Karpas-422 (cell line): ENCODE results near the gene FBXL14. TPM values are rescaled to one million over a fixed set of nuclear protein-coding genes. Genes with fewer than 3 reads are reported as not detected.

Source experiments
- DNase-seq: peaks from one replicate; pipeline ENCODE4 v3.0.0-alpha.2; 2015
- H2AFZ ChIP-seq: fragments of 200-600 bp; sonication (generic); 2 replicates; pipeline ENCODE4 v1.6.1; 2014; ENCODE audit warnings: antibody characterized with exemption, low read length, mixed read lengths
- H3K27ac ChIP-seq: fragments of 200-600 bp; sonication (generic); 2 replicates; pipeline ENCODE4 v1.5.1; 2014; ENCODE audit warnings: mild to moderate bottlenecking, low read length, moderate library complexity
- H3K27me3 ChIP-seq: fragments of 200-600 bp; sonication (generic); 2 replicates; pipeline ENCODE4 v1.6.1; 2014; ENCODE audit warnings: low read length, mixed read lengths
- H3K36me3 ChIP-seq: fragments of 200-600 bp; sonication (generic); 2 replicates; pipeline ENCODE4 v1.6.1; 2014; ENCODE audit warnings: low read length, mixed read lengths; ENCODE audit not compliant: insufficient read depth
- H3K4me1 ChIP-seq: fragments of 200-600 bp; sonication (generic); 2 replicates; pipeline ENCODE4 v1.6.1; 2014; ENCODE audit warnings: mild to moderate bottlenecking, low read length, mixed read lengths
- H3K4me2 ChIP-seq: fragments of 200-600 bp; sonication (generic); 2 replicates; pipeline ENCODE4 v1.6.1; 2014; ENCODE audit warnings: low read length, low read depth, mild to moderate bottlenecking; ENCODE audit not compliant: poor library complexity, severe bottlenecking
- H3K4me3 ChIP-seq: fragments of 200-600 bp; sonication (generic); 2 replicates; pipeline ENCODE4 v1.5.1; 2014; ENCODE audit warnings: mild to moderate bottlenecking, antibody characterized with exemption, low read length, mixed read lengths
- H3K79me2 ChIP-seq: fragments of 200-600 bp; sonication (generic); 2 replicates; pipeline ENCODE4 v1.6.1; 2014; ENCODE audit warnings: mild to moderate bottlenecking, low read length, mixed read lengths
- H3K9ac ChIP-seq: fragments of 200-600 bp; sonication (generic); 2 replicates; pipeline ENCODE4 v1.6.0; 2014; ENCODE audit warnings: low read length
- H3K9me2 ChIP-seq: fragments of 200-600 bp; sonication (generic), shearing (Covaris generic); replicated peaks from 2 replicates; pipeline ENCODE4 v1.6.0; 2014; ENCODE audit warnings: mild to moderate bottlenecking, low read length, moderate library complexity; ENCODE audit not compliant: insufficient read depth
- H3K9me3 ChIP-seq: fragments of 300-700, 200-600 bp; sonication (generic); 2 replicates; pipeline ENCODE4 v1.6.1; 2014; ENCODE audit warnings: low read length, mixed read lengths
- H4K20me1 ChIP-seq: fragments of 200-600 bp; sonication (generic); 2 replicates; pipeline ENCODE4 v1.6.1; 2014; ENCODE audit warnings: mild to moderate bottlenecking, antibody characterized with exemption, low read length, low read depth; ENCODE audit not compliant: insufficient read depth
- total RNA-seq: library from RNA; depleted of rRNA; stranded (reverse); fragments of >200 nt; shearing (Covaris generic); gene quantifications from 2 replicates; pipeline ENCODE4 v1.2.3, GENCODE V29; 2014; ENCODE audit warnings: low replicate concordance

Gene FBXL14
- total RNA-seq, 1 experiment from 2014 or later: 29.0 TPM

GRCh38 chr12:1529862-1530591, 64.4 kb downstream of the FBXL14 start:
- no peak overlapping the region; the same call in 1 of the 2 replicates for H3K4me3 ChIP-seq
- peaks cover 43% of the 10 kb centered on the region for H3K4me1 ChIP-seq
- no peak overlapping the region for H2AFZ ChIP-seq
- H3K79me2 ChIP-seq: no peaks in the 10 kb centered on the region
- no peaks in the 10 kb centered on the region for H4K20me1 ChIP-seq
- H3K27me3 ChIP-seq: no peaks in the 10 kb centered on the region
- no peak for DNase-seq
- no peaks in the 10 kb centered on the region for H3K9me2 ChIP-seq
- no peaks in the 10 kb centered on the region for H3K36me3 ChIP-seq
- no peaks in the 10 kb centered on the region for H3K9me3 ChIP-seq
- no peak overlapping the region for H3K4me2 ChIP-seq
- no peak overlapping the region for H3K9ac ChIP-seq
- no peak overlapping the region for H3K27ac ChIP-seq

GRCh38 chr12:1529228-1529861, 65.0 kb downstream of the FBXL14 start:
- H4K20me1 ChIP-seq: no peaks in the 10 kb centered on the region
- no peaks in the 10 kb centered on the region for H3K9me3 ChIP-seq
- H3K36me3 ChIP-seq: no peaks in the 10 kb centered on the region
- DNase-seq: no peak
- H3K79me2 ChIP-seq: no peaks in the 10 kb centered on the region
- H3K4me3 ChIP-seq: no peak overlapping the region
- H3K4me1 ChIP-seq: peaks cover 37% of the 10 kb centered on the region
- H3K27me3 ChIP-seq: no peaks in the 10 kb centered on the region
- no peak overlapping the region for H3K4me2 ChIP-seq
- no peaks in the 10 kb centered on the region for H3K9me2 ChIP-seq
- H3K9ac ChIP-seq: no peak overlapping the region
- H3K27ac ChIP-seq: no peak overlapping the region
- H2AFZ ChIP-seq: no peak overlapping the region

- H3K79me2 ChIP-seq: no peaks in the 10 kb centered on the region
- H3K4me3 ChIP-seq: no peak overlapping the region
- H3K9ac ChIP-seq: no peak overlapping the region
- no peak for DNase-seq
- H3K27me3 ChIP-seq: no peaks in the 10 kb centered on the region
- no peaks in the 10 kb centered on the region for H3K36me3 ChIP-seq
- H3K4me1 ChIP-seq: peaks cover 32% of the 10 kb centered on the region
- no peaks in the 10 kb centered on the region for H4K20me1 ChIP-seq
- no peak overlapping the region for H3K4me2 ChIP-seq
- H3K9me3 ChIP-seq: no peaks in the 10 kb centered on the region
- H3K27ac ChIP-seq: no peak overlapping the region
- H3K9me2 ChIP-seq: no peaks in the 10 kb centered on the region
- no peak overlapping the region for H2AFZ ChIP-seq
These were observed 65.6 kb downstream of the FBXL14 start for GRCh38 chr12:1528791-1529190.

- no peaks in the 10 kb centered on the region for H4K20me1 ChIP-seq
- H3K9ac ChIP-seq: no peak overlapping the region
- H3K27ac ChIP-seq: no peak overlapping the region
- H3K4me1 ChIP-seq: peaks cover 22% of the 10 kb centered on the region
- no peak overlapping the region for H3K4me3 ChIP-seq
- no peaks in the 10 kb centered on the region for H3K9me2 ChIP-seq
- DNase-seq: no peak
- no peaks in the 10 kb centered on the region for H3K36me3 ChIP-seq
- no peaks in the 10 kb centered on the region for H3K79me2 ChIP-seq
- no peaks in the 10 kb centered on the region for H3K9me3 ChIP-seq
- H3K4me2 ChIP-seq: no peak overlapping the region
- H2AFZ ChIP-seq: no peak overlapping the region
- no peaks in the 10 kb centered on the region for H3K27me3 ChIP-seq
These were observed 66.6 kb downstream of the FBXL14 start for GRCh38 chr12:1527789-1528188.

GRCh38 chr12:1525858-1526257, 68.5 kb downstream of the FBXL14 start:
- no peaks in the 10 kb centered on the region for H3K27me3 ChIP-seq
- no peaks in the 10 kb centered on the region for H3K36me3 ChIP-seq
- H3K4me3 ChIP-seq: no peak overlapping the region
- H3K9ac ChIP-seq: no peak overlapping the region
- H4K20me1 ChIP-seq: no peaks in the 10 kb centered on the region
- H2AFZ ChIP-seq: no peak overlapping the region
- no peaks in the 10 kb centered on the region for H3K79me2 ChIP-seq
- no peaks in the 10 kb centered on the region for H3K9me2 ChIP-seq
- H3K27ac ChIP-seq: no peak overlapping the region
- H3K9me3 ChIP-seq: no peaks in the 10 kb centered on the region
- H3K4me1 ChIP-seq: peaks cover 9% of the 10 kb centered on the region
- DNase-seq: no peak
- H3K4me2 ChIP-seq: no peak overlapping the region

GRCh38 chr12:1523558-1524050, 70.8 kb downstream of the FBXL14 start:
- Histone ChIP-seq H3K27me3 (no peaks in the 10 kb centered on the region), H3K9me2 (no peaks in the 10 kb centered on the region), H3K36me3 (no peaks in the 10 kb centered on the region), H3K27ac (no peak overlapping the region), H3K79me2 (no peaks in the 10 kb centered on the region), H3K9me3 (no peaks in the 10 kb centered on the region), H3K4me2 (no peak overlapping the region), H3K4me1 (peaks cover 9% of the 10 kb centered on the region), H2AFZ (no peak overlapping the region), H4K20me1 (no peaks in the 10 kb centered on the region), H3K9ac (no peak overlapping the region), H3K4me3 (no peak overlapping the region)
- DNase-seq: no peak

- Histone ChIP-seq H3K9ac (no peak overlapping the region), H4K20me1 (no peaks in the 10 kb centered on the region), H2AFZ (no peak overlapping the region), H3K9me3 (no peaks in the 10 kb centered on the region), H3K4me2 (no peak overlapping the region), H3K36me3 (no peaks in the 10 kb centered on the region), H3K4me3 (no peak overlapping the region), H3K27ac (no peak overlapping the region), H3K4me1 (peaks cover 9% of the 10 kb centered on the region), H3K9me2 (no peaks in the 10 kb centered on the region), H3K27me3 (no peaks in the 10 kb centered on the region), H3K79me2 (no peaks in the 10 kb centered on the region)
- no peak for DNase-seq
These were observed 71.3 kb downstream of the FBXL14 start for GRCh38 chr12:1523046-1523445.

GRCh38 chr12:1519642-1520041, 74.7 kb downstream of the FBXL14 start:
- no peaks in the 10 kb centered on the region for H3K27me3 ChIP-seq
- DNase-seq: no peak
- no peaks in the 10 kb centered on the region for H3K36me3 ChIP-seq
- H3K79me2 ChIP-seq: no peaks in the 10 kb centered on the region
- no peak overlapping the region for H3K9ac ChIP-seq
- H3K9me3 ChIP-seq: no peaks in the 10 kb centered on the region
- no peaks in the 10 kb centered on the region for H3K4me1 ChIP-seq
- no peaks in the 10 kb centered on the region for H3K9me2 ChIP-seq
- H3K4me2 ChIP-seq: no peak overlapping the region
- no peak overlapping the region for H3K4me3 ChIP-seq
- H2AFZ ChIP-seq: no peak overlapping the region
- no peaks in the 10 kb centered on the region for H4K20me1 ChIP-seq
- H3K27ac ChIP-seq: no peak overlapping the region
